ENCODE results near the gene LTBP3. TPM values are rescaled to one million over a fixed set of nuclear protein-coding genes. Genes with fewer than 3 reads are reported as not detected.
A peak's percentile ranks its signal among the peaks of the same experiment; 100 is the strongest.

Gene LTBP3
- total and polyA plus RNA-seq, 2 of the 13 experiments (the other 11 are each of a cell fraction or from before 2014, with no cell fraction given) = 12.2 to 68.1 TPM

- TF ChIP-seq ZNF597 (CRISPR knock-in tag; IDR thresholded peaks at IDR 0.05) (no peak), MED13 (CRISPR knock-in tag; IDR thresholded peaks at IDR 0.05) (peak; percentile 92), MEIS2 (CRISPR knock-in tag; IDR thresholded peaks at IDR 0.05) (peak; percentile 94), GABPB1 (CRISPR knock-in tag; IDR thresholded peaks at IDR 0.05) (peak; percentile 86), ZNF230 (CRISPR knock-in tag; IDR thresholded peaks at IDR 0.05) (peak; percentile 69; the same call in 1 of the 2 replicates), ZNF646 (CRISPR knock-in tag; IDR thresholded peaks at IDR 0.05) (no peak), NCOA5 (CRISPR knock-in tag; IDR thresholded peaks at IDR 0.05) (no peak), ZNF570 (CRISPR knock-in tag; IDR thresholded peaks at IDR 0.05; ENCODE audit: borderline replicate concordance) (no peak), ZBTB14 (CRISPR knock-in tag; IDR thresholded peaks at IDR 0.05) (no peak), ZNF20 (CRISPR knock-in tag; IDR thresholded peaks at IDR 0.05) (no peak), CSRNP2 (CRISPR knock-in tag; conservative IDR thresholded peaks at IDR 0.05; ENCODE audit: low read depth) (no peak), ZNF556 (CRISPR knock-in tag; IDR thresholded peaks at IDR 0.05; ENCODE audit: borderline replicate concordance) (peak; percentile 92; the same call in 1 of the 2 replicates), SRSF4 (IDR thresholded peaks at IDR 0.05; ENCODE audit: low read depth, low read length, poor library complexity, severe bottlenecking) (no peak), ZNF878 (CRISPR knock-in tag; IDR thresholded peaks at IDR 0.05) (no peak; the same call in 1 of the 2 replicates), FOXO1 (CRISPR knock-in tag; IDR thresholded peaks at IDR 0.05) (peak; percentile 53; the same call in 1 of the 2 replicates), NRL (CRISPR knock-in tag; IDR thresholded peaks at IDR 0.05; ENCODE audit: borderline replicate concordance) (peak; percentile 73; the same call in 1 of the 2 replicates), ZNF766 (CRISPR knock-in tag; IDR thresholded peaks at IDR 0.05; ENCODE audit: borderline replicate concordance) (no peak; the same call in 1 of the 2 replicates), ZFP36 (IDR thresholded peaks at IDR 0.05; ENCODE audit: borderline replicate concordance, low read depth, low read length, partially characterized antibody) (no peak)
Measured at GRCh38 chr11:65497141-65498041, 60.8 kb downstream of the LTBP3 start (continued).
